ENCODE data around the gene SDHAF3. TPM values are rescaled to one million over a fixed set of nuclear protein-coding genes. Genes with fewer than 3 reads are reported as not detected.

SDHAF3 gene
- total RNA-seq, 2 donors from 2014 or later: 18.9 to 25.2 TPM

DNA sequence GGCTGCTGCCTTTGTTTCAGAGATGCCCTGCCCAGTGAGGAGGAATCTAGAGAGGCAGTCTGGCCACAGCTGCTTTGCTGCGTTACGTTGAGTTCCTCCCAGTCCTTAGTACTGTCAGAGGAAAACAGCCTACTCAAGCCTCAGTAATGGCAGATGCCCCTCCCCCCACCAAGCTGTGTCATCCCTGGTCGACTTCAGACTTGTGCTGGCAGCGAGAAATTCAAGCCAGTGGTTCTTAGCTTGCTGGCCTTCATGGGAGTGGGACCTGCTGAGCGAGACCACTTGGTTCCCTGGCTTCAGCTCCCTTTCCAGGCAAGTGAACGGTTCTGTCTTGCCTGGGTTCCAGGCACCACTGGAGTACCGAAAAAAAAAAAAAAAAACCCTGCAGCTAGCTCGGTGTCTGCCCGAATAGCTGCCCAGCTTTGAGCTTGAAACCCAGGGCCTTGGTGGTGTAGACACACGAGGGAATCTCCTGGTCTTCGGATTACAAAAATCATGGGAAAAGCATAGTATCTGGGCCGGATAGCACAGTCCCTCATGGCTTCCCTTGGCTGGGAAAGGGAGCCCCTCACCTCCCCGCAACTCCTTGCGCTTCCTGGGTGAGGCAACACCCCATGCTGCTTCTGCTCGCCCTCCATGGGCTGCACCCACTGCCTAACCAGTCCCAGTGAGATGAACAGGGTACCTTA lies 9.1 kb downstream of the SDHAF3 start:
- no peak for DNase-seq
- Histone ChIP-seq H3K4me1 (no peaks in the 10 kb centered on the region), H3K27me3 (no peaks in the 10 kb centered on the region), H3K36me3 (no peaks in the 10 kb centered on the region), H3K4me3 (no peak overlapping the region), H3K9ac (ENCODE audit: low read depth in 2 of 2, low read length in 2 of 2) (no peak overlapping the region), H3K9me3 (no peaks in the 10 kb centered on the region), H3K27ac (no peak overlapping the region)
- intact Hi-C loops (cut with DNase I): no loop called here
- TF ChIP-seq, protein P1, sequence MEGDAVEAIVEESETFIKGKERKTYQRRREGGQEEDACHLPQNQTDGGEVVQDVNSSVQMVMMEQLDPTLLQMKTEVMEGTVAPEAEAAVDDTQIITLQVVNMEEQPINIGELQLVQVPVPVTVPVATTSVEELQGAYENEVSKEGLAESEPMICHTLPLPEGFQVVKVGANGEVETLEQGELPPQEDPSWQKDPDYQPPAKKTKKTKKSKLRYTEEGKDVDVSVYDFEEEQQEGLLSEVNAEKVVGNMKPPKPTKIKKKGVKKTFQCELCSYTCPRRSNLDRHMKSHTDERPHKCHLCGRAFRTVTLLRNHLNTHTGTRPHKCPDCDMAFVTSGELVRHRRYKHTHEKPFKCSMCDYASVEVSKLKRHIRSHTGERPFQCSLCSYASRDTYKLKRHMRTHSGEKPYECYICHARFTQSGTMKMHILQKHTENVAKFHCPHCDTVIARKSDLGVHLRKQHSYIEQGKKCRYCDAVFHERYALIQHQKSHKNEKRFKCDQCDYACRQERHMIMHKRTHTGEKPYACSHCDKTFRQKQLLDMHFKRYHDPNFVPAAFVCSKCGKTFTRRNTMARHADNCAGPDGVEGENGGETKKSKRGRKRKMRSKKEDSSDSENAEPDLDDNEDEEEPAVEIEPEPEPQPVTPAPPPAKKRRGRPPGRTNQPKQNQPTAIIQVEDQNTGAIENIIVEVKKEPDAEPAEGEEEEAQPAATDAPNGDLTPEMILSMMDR (IDR thresholded peaks at IDR 0.05): no peak

GRCh38 chr7:97128736-97129135 lies 11.2 kb downstream of the SDHAF3 start:
- H3K9ac ChIP-seq (ENCODE audit: low read depth in 2 of 2, low read length in 2 of 2): no peak overlapping the region
- H3K27ac ChIP-seq: no peak overlapping the region
- intact Hi-C loops (cut with DNase I): no loop called here
- H3K4me3 ChIP-seq: no peak overlapping the region
- TF ChIP-seq, protein P1 (IDR thresholded peaks at IDR 0.05): no peak
- H3K4me1 ChIP-seq: no peaks in the 10 kb centered on the region
- no peaks in the 10 kb centered on the region for H3K36me3 ChIP-seq
- no peaks in the 10 kb centered on the region for H3K27me3 ChIP-seq
- H3K9me3 ChIP-seq: no peaks in the 10 kb centered on the region
- no peak for DNase-seq

DNA sequence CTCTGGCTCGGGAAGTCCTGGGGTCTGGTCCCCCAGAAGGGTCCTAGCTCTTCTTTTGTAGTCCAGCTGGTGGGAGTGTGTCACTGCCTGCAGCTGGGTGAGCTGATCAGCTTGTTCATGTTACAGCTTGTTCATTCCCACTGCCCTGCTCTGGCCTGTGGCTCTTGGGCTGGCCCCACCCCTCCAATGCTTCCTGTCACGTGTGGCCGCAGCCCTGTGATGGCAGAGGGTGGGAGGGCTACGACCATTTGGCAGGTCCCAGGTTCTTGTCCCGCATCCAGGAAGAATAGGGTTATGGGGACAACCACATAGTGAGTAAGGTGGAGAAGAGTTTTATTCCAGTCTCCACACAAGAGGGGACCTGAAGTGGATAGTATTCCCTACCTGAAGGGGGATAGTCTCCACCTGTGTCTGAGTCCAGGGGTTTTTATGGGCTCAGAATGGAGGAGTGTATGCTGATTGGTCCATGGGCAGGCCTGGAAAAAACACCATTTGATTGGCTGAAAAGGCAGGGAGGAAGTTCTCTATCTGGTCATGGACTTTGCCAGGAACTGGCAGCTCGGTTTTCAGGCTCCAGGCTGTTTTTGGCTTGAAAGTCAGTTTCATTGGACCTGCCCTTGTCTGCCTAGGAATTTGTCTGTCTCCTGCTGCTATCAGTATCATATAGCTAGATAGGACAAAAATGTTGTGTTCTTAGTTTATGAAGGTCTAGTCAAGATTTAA lies 13.1 kb downstream of the SDHAF3 start:
- no peak overlapping the region for H3K27ac ChIP-seq
- H3K9me3 ChIP-seq: no peaks in the 10 kb centered on the region
- TF ChIP-seq, protein P1 (IDR thresholded peaks at IDR 0.05): no peak
- H3K27me3 ChIP-seq: no peaks in the 10 kb centered on the region
- H3K4me1 ChIP-seq: no peaks in the 10 kb centered on the region
- no peaks in the 10 kb centered on the region for H3K36me3 ChIP-seq
- no peak for DNase-seq
- intact Hi-C loops (cut with DNase I): no loop called here
- no peak overlapping the region for H3K4me3 ChIP-seq
- no peak overlapping the region for H3K9ac ChIP-seq (ENCODE audit: low read depth in 2 of 2, low read length in 2 of 2)

- intact Hi-C loops (cut with DNase I): no loop called here
Measured at GRCh38 chr7:97133159-97133558, 15.7 kb downstream of the SDHAF3 start.

DNA sequence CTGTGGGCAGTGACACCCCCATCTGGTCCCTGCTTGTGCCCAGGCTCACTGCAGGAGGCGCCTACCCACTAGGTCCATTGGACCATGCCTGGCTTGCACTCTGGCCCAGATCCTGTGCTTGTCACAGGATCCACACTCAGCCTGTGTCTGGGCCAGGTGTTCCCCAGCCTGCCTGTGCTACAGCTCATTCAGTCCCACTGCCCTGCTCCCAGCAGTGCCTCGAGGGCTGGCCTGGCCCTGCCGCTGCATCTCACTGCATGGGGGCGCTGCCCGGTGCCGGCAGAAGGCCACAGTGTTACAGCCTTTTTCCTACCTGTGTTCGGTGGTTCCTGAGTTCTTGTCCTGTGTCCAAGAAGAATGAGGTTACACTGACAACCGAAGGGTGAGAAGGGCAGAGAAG lies 21.3 kb downstream of the SDHAF3 start:
- TF ChIP-seq, protein P1 (IDR thresholded peaks at IDR 0.05): no peak
- intact Hi-C loops (cut with DNase I): no loop called here
- H3K27me3 ChIP-seq: no peaks in the 10 kb centered on the region
- H3K4me3 ChIP-seq: no peak overlapping the region
- H3K27ac ChIP-seq: no peak overlapping the region
- no peak overlapping the region for H3K9ac ChIP-seq (ENCODE audit: low read depth in 2 of 2, low read length in 2 of 2)
- H3K36me3 ChIP-seq: no peaks in the 10 kb centered on the region
- H3K9me3 ChIP-seq: no peaks in the 10 kb centered on the region
- no peaks in the 10 kb centered on the region for H3K4me1 ChIP-seq
- no peak for DNase-seq

More at GRCh38 chr7:97133159-97133558, 15.7 kb downstream of the SDHAF3 start:
- H3K4me3 ChIP-seq: no peak overlapping the region
- H3K9ac ChIP-seq (ENCODE audit: low read depth in 2 of 2, low read length in 2 of 2): no peak overlapping the region
- TF ChIP-seq, protein P1 (IDR thresholded peaks at IDR 0.05): no peak
- no peak overlapping the region for H3K27ac ChIP-seq
- no peaks in the 10 kb centered on the region for H3K27me3 ChIP-seq
- no peaks in the 10 kb centered on the region for H3K36me3 ChIP-seq
- DNase-seq: no peak
- no peaks in the 10 kb centered on the region for H3K9me3 ChIP-seq
- no peaks in the 10 kb centered on the region for H3K4me1 ChIP-seq

Data from colonic mucosa (tissue), 4 donors.